Measurements from ENCODE around the gene RAF1.

DNA sequence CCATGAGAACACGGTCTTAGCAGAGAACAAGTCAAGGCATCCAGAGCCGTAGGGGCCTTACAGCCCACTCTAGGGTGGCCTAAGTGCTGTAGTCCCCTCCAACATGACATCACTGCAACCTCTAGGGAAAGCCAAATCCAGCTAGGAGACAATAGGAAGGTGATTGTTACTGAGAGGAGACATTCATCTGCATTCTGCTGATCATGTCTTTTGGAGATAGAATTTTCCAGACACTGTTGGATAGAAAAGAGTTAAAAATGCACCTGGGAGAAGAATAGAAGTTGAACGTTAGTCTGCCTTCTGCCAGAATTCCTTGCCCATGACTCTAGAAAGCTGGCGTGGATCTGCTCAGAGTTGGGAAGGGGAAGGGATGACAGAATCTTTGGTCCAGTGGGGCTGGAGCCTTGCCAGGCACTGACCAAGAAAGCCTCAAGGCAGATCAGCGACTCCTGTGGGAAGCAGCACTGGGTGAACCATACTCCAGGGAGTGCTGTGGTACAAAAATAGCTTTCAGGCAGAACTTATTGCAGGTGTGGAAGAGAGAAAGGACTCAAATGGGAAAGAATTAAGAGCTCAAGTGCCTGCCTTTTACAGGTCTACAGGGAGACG lies 44.8 kb upstream of the RAF1 start:
- TF ChIP-seq CTCF (IDR thresholded peaks at IDR 0.05; ENCODE audit: insufficient read depth, low read length, poor library complexity, severe bottlenecking) = no peak
- no peak for TF ChIP-seq EZH2phosphoT487 (conservative IDR thresholded peaks at IDR 0.05; ENCODE audit: low read length)

Measured in SU-DHL-6 (cell line).